ENCODE measurements around the gene FAM90A26. TPM values are rescaled to one million over a fixed set of nuclear protein-coding genes. Genes with fewer than 3 reads are reported as not detected.
"Not testable (repeated sequence)": the region's sequence is repeated elsewhere in the genome, so short reads cannot be mapped to it uniquely, and the experiment has no call there.

The FAM90A26 gene
- total and polyA plus RNA-seq, 10 of the 15 experiments (the other 5 are each of a cell fraction or from before 2014, with no cell fraction given): not detected

- POLR2A ChIA-PET; H2AFZ ChIP-seq (ENCODE audit: control insufficient read depth, low read depth, low read length); H3K27me3 ChIP-seq (replicated peaks in 1 of 2; ENCODE audit: control insufficient read depth in 2 of 2, insufficient read depth in 2 of 2, low read length in 1 of 2); H3K36me3 ChIP-seq (ENCODE audit: control insufficient read depth in 2 of 2, insufficient read depth in 2 of 2, low read length in 1 of 2); H3K9me3 ChIP-seq (replicated peaks; ENCODE audit: control insufficient read depth, insufficient read depth, low read length); H3K27ac ChIP-seq (ENCODE audit: control insufficient read depth, insufficient read depth); H3K4me2 ChIP-seq (ENCODE audit: control insufficient read depth, insufficient read depth); FAIRE-seq; H3K4me1 ChIP-seq (ENCODE audit: control insufficient read depth, insufficient read depth, low read length); ATAC-seq; H4K20me1 ChIP-seq (ENCODE audit: control insufficient read depth, insufficient read depth); intact Hi-C loops (cut with micrococcal nuclease; ENCODE audit: unreplicated experiment); H3K9ac ChIP-seq (ENCODE audit: control insufficient read depth, insufficient read depth, low read length); DNase-seq (ENCODE audit: low read depth, low spot score); SMC1A ChIA-PET (ENCODE audit: uncharacterized antibody, unreplicated experiment); RAD21 ChIA-PET (ENCODE audit: unreplicated experiment); H3K79me2 ChIP-seq (ENCODE audit: control insufficient read depth, insufficient read depth, low read length); H3K4me3 ChIP-seq; BruUV-seq (replicated peaks); in situ Hi-C loops (cut with MboI); CTCF ChIA-PET: not testable (repeated sequence)
- WGBS (ENCODE audit: insufficient coverage, insufficient replicate concordance, low lambda C conversion rate, missing lambda C conversion rate): 14% methylated on average over 38 of the region's 63 CpGs
These were observed 17.8 kb upstream of the FAM90A26 start for GRCh38 chr4:9152180-9153007.

GRCh38 chr4:9153008-9153570 lies 17.1 kb upstream of the FAM90A26 start:
- H3K79me2 ChIP-seq (ENCODE audit: control insufficient read depth, insufficient read depth, low read length); H4K20me1 ChIP-seq (ENCODE audit: control insufficient read depth, insufficient read depth); H2AFZ ChIP-seq (ENCODE audit: control insufficient read depth, low read depth, low read length); H3K36me3 ChIP-seq (ENCODE audit: control insufficient read depth in 2 of 2, insufficient read depth in 2 of 2, low read length in 1 of 2); H3K27me3 ChIP-seq (replicated peaks in 1 of 2; ENCODE audit: control insufficient read depth in 2 of 2, insufficient read depth in 2 of 2, low read length in 1 of 2); H3K9me3 ChIP-seq (replicated peaks; ENCODE audit: control insufficient read depth, insufficient read depth, low read length); BruUV-seq (replicated peaks); CTCF ChIA-PET; H3K27ac ChIP-seq (ENCODE audit: control insufficient read depth, insufficient read depth); SMC1A ChIA-PET (ENCODE audit: uncharacterized antibody, unreplicated experiment); H3K4me2 ChIP-seq (ENCODE audit: control insufficient read depth, insufficient read depth); FAIRE-seq; in situ Hi-C loops (cut with MboI); DNase-seq (ENCODE audit: low read depth, low spot score); H3K9ac ChIP-seq (ENCODE audit: control insufficient read depth, insufficient read depth, low read length); RAD21 ChIA-PET (ENCODE audit: unreplicated experiment); POLR2A ChIA-PET; H3K4me1 ChIP-seq (ENCODE audit: control insufficient read depth, insufficient read depth, low read length); H3K4me3 ChIP-seq; intact Hi-C loops (cut with micrococcal nuclease; ENCODE audit: unreplicated experiment): not testable (repeated sequence)
- ATAC-seq: peak; percentile 64
- WGBS (ENCODE audit: insufficient coverage, insufficient replicate concordance, low lambda C conversion rate, missing lambda C conversion rate): 4% methylated on average over 23 of the region's 53 CpGs
- peak; percentile 47; the same call in 1 of the 2 replicates for TF ChIP-seq YY1 (IDR thresholded peaks at IDR 0.05; ENCODE audit: low read depth, low read length)

DNA sequence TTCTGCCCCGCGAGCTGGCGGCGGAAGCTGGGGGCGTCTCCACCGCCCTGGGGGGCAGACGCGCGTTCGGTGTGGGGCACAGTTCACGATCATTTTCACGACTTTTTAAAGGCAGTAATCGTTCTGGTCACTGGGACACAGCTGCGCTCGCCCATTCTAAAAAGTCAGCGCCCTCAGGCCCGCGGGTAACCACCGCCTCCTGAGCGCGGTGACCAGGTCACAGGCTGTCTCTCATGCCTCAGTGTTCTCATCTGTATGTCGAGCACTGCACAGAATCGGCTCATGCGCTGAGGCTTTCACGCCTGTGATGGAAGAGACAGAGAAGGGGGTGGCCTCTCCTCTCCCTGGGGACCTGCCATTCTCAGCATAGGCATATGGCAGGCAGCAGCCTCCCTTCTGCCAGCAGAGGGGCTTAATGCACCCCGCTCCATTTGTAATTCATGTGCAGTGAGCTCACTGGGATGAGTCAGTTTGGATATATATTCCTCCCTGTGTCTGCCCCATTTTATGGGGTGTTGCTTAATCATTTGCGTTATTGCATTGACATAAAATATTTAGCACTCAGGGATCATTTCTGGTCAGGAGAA lies 16.5 kb upstream of the FAM90A26 start:
- ATAC-seq; intact Hi-C loops (cut with micrococcal nuclease; ENCODE audit: unreplicated experiment); H3K4me3 ChIP-seq; CTCF ChIA-PET; H3K27me3 ChIP-seq (replicated peaks in 1 of 2; ENCODE audit: control insufficient read depth in 2 of 2, insufficient read depth in 2 of 2, low read length in 1 of 2); in situ Hi-C loops (cut with MboI); H2AFZ ChIP-seq (ENCODE audit: control insufficient read depth, low read depth, low read length); H4K20me1 ChIP-seq (ENCODE audit: control insufficient read depth, insufficient read depth); FAIRE-seq; DNase-seq (ENCODE audit: low read depth, low spot score); H3K9ac ChIP-seq (ENCODE audit: control insufficient read depth, insufficient read depth, low read length); H3K27ac ChIP-seq (ENCODE audit: control insufficient read depth, insufficient read depth); SMC1A ChIA-PET (ENCODE audit: uncharacterized antibody, unreplicated experiment); H3K4me2 ChIP-seq (ENCODE audit: control insufficient read depth, insufficient read depth); RAD21 ChIA-PET (ENCODE audit: unreplicated experiment); H3K9me3 ChIP-seq (replicated peaks; ENCODE audit: control insufficient read depth, insufficient read depth, low read length); H3K4me1 ChIP-seq (ENCODE audit: control insufficient read depth, insufficient read depth, low read length); POLR2A ChIA-PET; BruUV-seq (replicated peaks); H3K36me3 ChIP-seq (ENCODE audit: control insufficient read depth in 2 of 2, insufficient read depth in 2 of 2, low read length in 1 of 2); H3K79me2 ChIP-seq (ENCODE audit: control insufficient read depth, insufficient read depth, low read length): not testable (repeated sequence)
- WGBS (ENCODE audit: insufficient coverage, insufficient replicate concordance, low lambda C conversion rate, missing lambda C conversion rate): 7% methylated on average over 27 of the region's 27 CpGs
